Measurements from ENCODE around the gene ELMOD1.

Gene ELMOD1

DNA sequence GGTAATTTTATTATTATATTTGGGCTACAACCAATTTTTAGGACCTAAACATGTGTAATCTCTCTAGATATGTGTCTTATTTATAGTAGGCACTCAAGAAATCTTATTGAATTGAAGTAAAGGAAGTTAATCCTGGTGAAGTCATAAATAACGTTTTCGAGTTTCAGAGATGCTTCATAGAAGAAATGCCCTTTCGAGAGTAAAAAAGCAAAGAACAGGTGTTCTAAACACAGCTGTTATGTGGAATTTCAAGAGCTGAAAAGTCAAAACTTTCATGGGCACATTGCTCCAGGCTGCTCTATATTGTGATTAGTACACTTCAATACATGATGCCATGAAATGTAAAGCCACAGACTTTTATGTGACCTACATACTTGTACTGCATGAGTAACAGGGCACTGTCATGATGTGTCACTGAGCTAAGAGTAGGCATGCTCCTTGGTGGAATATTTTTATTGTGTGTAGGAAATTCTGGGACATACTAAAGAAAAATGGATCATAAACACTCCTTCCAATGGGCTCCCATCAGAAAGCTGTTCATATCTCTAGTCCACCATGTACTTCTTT is 7.2 kb upstream of the ELMOD1 start:
- TF ChIP-seq, protein P1, sequence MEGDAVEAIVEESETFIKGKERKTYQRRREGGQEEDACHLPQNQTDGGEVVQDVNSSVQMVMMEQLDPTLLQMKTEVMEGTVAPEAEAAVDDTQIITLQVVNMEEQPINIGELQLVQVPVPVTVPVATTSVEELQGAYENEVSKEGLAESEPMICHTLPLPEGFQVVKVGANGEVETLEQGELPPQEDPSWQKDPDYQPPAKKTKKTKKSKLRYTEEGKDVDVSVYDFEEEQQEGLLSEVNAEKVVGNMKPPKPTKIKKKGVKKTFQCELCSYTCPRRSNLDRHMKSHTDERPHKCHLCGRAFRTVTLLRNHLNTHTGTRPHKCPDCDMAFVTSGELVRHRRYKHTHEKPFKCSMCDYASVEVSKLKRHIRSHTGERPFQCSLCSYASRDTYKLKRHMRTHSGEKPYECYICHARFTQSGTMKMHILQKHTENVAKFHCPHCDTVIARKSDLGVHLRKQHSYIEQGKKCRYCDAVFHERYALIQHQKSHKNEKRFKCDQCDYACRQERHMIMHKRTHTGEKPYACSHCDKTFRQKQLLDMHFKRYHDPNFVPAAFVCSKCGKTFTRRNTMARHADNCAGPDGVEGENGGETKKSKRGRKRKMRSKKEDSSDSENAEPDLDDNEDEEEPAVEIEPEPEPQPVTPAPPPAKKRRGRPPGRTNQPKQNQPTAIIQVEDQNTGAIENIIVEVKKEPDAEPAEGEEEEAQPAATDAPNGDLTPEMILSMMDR (IDR thresholded peaks at IDR 0.05; ENCODE audit: low read length, missing control alignments): no peak
- H3K4me3 ChIP-seq (replicated peaks; ENCODE audit: low read depth, low read length): no peak overlapping the region
- no peak for DNase-seq (ENCODE audit: low read depth)

DNA sequence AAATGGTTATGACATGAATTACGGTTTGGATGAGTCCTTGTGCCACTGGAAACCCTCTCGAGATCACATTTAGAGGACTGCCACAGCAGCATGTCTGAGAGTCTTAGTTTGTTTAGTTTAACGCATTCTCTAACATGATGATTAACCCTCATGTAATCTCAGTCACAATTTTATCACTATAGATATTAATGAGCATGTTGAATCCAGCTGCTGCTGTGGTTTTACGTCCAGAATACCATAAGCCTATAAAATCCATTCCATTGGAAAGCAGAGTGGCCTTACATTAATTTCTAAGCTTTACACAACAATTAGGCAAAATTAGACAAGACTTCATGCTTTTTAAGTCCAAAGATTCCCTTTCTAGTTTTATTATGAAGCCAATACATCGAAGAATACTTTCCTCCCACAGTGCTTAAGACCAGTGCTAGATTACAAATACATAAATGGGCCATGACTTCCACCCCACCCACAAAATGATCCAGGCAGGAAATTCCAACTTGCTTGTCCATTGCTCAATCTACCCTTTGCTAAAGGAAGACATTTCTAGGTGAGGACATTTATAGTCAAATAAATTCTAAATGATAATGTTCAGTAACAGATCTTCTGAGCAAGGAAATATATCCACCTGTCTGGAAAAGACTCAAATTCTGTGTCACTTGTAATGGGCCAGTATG is 3.5 kb upstream of the ELMOD1 start:
- no peak overlapping the region for H3K4me3 ChIP-seq (replicated peaks; ENCODE audit: low read depth, low read length)
- peak; percentile 40 for DNase-seq (ENCODE audit: low read depth)
- TF ChIP-seq, protein P1 (IDR thresholded peaks at IDR 0.05; ENCODE audit: low read length, missing control alignments): no peak

DNA sequence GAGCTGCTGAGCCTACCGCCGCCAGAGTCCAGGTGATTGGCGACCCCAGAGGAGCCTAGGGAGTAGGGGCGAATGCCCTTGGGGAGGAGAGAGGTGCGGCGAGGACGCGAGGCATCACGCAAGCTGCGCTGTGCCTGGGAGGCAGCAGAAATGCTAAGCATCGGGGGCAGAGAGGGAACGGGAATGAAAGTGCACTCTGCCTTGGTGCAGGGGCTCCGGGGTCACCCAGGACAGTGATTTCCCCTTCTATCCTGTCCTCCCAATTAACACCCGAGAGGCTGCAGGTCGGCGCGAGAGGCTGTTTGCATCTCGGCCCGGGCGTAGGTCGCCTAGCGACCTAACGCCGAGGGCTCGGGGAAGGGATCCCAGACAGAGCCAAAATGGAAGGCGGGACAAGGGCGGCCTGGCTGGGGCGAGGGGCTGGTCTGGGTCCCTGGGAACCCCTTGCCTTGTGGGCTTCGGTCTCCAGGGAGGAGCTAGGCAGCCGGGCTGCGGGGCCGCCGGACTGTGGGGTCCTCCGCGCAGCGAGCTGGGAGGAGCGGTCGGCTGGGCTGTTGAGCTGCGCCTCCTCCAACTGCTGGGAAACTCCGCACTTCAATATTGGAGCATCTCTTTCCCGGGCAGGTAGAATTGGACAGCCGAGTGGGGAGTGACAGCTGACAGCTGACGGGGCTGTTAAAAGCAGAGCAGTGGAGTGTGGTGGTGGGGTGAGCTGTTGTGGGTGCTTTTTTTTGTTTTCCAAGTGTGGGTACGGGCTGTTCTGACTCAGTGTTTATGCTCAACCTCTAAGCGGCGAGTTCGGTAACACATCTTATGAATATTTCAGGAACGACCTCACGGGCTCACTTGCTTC is 657 bp downstream of the ELMOD1 start:
- DNase-seq (ENCODE audit: low read depth): no peak
- peak overlapping the region; percentile 60 for H3K4me3 ChIP-seq (replicated peaks; ENCODE audit: low read depth, low read length)
- TF ChIP-seq, protein P1 (IDR thresholded peaks at IDR 0.05; ENCODE audit: low read length, missing control alignments): no peak

DNA sequence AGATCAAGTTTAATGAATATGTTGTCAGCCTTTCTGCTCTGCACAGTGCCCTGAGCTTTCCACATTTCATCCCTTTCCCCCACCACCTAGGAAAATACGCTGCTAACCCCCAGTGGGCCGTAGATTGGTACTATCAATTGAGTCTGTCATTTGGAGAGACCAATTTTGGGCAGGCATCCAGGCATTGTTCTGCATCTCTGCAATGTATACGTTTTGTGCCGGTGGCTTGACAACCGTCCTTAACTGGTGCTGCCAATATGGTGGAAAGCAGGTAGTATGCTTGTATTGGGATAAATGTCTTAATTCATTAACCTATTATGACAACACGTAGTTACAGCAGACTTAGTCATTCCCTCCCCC is 1.3 kb downstream of the ELMOD1 start:
- no peak overlapping the region for H3K4me3 ChIP-seq (replicated peaks; ENCODE audit: low read depth, low read length)
- TF ChIP-seq, protein P1 (IDR thresholded peaks at IDR 0.05; ENCODE audit: low read length, missing control alignments): no peak
- no peak for DNase-seq (ENCODE audit: low read depth)

DNA sequence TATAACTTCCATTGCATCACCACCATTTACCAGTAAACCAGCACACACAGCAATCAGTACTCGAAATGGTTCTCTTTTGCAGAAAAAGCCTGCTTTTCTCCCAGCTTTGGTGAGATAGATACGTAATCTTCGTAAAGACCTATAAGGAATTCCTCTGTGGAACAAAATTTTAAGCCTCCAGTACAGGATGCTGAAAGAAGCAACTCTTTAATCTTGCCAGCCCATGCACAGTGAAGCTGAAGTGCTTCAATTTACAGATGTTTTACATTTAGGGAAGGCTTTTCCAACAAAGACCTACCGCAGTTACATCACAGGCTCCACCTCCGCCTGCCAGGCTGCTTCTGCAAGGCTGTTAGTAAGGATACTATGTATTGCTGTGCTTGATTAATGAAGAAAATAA is 1.9 kb downstream of the ELMOD1 start:
- TF ChIP-seq, protein P1 (IDR thresholded peaks at IDR 0.05; ENCODE audit: low read length, missing control alignments): no peak
- no peak for DNase-seq (ENCODE audit: low read depth)
- no peak overlapping the region for H3K4me3 ChIP-seq (replicated peaks; ENCODE audit: low read depth, low read length)

DNA sequence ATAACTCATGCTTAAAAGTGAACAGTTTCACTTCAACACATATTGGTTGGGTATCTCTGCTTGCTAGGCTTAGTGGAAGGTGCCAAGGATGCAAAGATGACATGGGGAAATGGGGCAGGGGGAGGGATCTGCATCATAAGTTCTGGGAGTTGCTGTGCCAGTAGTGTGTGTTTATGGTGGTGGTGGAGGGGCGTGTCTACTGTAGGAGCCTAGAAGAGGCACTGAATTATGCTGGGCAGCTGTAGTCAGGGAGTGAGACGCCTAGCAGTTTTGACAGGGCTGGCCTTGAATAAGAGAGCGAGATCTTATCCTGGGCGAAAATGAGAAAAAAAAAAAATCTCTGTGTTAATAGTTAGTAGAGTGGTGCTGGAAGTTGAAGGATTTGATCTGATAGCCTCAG is 3.0 kb downstream of the ELMOD1 start:
- H3K4me3 ChIP-seq (replicated peaks; ENCODE audit: low read depth, low read length): no peak overlapping the region
- TF ChIP-seq, protein P1 (IDR thresholded peaks at IDR 0.05; ENCODE audit: low read length, missing control alignments): no peak
- DNase-seq (ENCODE audit: low read depth): no peak
